ENCODE measurements around the gene CASZ1.

DNA sequence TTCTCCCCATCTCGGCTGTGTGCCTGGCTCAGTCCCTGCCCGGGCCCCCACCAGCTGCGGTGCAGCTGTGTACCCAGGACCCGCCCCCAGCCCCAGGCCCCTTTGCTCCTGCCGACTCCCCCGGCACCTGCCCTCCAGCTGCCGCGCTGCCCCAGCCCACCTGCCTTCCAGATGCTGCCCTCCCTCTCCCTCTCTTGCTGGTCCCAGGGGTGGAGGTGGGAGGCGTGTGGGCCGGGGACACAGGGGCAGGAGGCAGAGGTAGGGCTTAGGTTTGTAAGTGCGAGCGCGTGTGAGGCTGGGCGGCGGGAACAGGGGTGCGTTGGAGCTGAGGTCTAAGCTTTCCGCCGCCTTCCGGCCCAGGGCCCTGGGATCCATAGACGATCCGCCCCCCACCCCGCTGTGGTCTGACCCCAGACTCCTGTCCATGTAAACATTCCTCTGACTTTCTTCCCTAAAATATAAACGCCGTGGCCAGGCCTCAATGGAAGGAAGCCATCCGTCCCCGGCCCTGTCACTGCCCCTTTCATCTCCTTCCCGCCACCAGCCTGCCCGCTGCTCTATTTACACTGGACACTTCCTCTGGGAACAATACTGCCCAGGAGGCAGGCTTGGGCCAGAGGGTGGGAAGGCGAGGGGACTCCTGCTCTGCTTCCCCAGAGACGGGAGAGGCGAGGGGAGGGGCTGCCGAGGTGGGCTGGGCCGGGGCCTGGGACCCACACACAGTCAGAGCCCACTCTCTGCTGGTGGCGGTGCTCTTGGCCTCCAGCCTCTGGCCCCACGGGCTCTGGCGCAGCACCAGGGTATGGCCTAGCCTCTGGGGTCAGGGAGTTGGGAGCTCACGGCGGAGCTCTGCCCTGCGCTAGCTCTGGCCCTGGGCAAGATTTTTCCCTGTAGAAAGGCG lies 128.3 kb downstream of the CASZ1 start:
- TF ChIP-seq, protein P1, sequence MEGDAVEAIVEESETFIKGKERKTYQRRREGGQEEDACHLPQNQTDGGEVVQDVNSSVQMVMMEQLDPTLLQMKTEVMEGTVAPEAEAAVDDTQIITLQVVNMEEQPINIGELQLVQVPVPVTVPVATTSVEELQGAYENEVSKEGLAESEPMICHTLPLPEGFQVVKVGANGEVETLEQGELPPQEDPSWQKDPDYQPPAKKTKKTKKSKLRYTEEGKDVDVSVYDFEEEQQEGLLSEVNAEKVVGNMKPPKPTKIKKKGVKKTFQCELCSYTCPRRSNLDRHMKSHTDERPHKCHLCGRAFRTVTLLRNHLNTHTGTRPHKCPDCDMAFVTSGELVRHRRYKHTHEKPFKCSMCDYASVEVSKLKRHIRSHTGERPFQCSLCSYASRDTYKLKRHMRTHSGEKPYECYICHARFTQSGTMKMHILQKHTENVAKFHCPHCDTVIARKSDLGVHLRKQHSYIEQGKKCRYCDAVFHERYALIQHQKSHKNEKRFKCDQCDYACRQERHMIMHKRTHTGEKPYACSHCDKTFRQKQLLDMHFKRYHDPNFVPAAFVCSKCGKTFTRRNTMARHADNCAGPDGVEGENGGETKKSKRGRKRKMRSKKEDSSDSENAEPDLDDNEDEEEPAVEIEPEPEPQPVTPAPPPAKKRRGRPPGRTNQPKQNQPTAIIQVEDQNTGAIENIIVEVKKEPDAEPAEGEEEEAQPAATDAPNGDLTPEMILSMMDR (IDR thresholded peaks at IDR 0.05) = no peak
- no peak for TF ChIP-seq POLR2A (IDR thresholded peaks at IDR 0.05)

Data from thyroid gland (tissue), 4 donors.